OCI-LY7 (cell line): Measurements from ENCODE around the gene THRB.

Experiments used
- EZH2phosphoT487 ChIP-seq: fragments of 200-600 bp; sonication (generic); IDR thresholded peaks from 2 replicates; pipeline ENCODE4 v1.6.1; 2018; ENCODE audit warnings: low read depth, borderline replicate concordance, mild to moderate bottlenecking, mixed run types, antibody characterized with exemption, low read length, moderate library complexity, mixed read lengths
- TF ChIP-seq, protein P1 (sequence below): fragments of 200-600 bp; sonication (generic); conservative IDR thresholded peaks from 2 replicates; pipeline ENCODE4 v1.5.1; 2014; ENCODE audit warnings: mild to moderate bottlenecking, antibody characterized with exemption, low read length, moderate library complexity, mixed read lengths

DNA sequence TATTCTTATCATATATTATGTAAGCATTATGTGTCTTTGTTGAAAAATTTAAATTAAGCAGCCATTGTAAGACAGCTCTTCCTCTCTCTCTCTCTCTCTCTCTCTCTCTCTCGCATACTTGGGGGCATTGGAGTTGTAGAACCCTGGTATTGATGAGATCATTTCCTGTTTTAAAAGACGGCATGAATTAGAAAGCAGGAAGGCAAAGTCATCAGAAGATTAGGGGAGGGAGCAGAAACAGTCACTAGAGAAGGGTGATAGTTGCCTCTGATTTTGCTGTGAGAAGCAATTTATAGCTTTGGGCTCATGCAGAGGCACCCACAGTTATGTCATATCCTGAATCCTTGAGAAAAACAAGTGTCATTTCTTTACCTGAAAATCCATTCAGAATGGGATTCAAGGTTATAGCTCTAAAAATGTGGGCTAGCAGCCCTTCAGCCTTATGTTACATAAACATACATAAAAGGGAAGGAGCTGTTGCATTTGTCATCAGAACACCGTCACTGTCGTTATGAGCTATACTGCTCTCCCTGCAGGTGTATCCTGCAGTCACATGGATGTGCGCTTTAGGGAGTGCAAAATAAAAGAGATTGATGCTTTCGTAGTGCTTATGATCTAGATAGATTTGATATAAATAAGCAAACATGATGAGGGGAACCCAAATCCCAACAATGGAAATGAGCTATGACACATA lies 335.7 kb downstream of the THRB start:
- TF ChIP-seq, protein P1, sequence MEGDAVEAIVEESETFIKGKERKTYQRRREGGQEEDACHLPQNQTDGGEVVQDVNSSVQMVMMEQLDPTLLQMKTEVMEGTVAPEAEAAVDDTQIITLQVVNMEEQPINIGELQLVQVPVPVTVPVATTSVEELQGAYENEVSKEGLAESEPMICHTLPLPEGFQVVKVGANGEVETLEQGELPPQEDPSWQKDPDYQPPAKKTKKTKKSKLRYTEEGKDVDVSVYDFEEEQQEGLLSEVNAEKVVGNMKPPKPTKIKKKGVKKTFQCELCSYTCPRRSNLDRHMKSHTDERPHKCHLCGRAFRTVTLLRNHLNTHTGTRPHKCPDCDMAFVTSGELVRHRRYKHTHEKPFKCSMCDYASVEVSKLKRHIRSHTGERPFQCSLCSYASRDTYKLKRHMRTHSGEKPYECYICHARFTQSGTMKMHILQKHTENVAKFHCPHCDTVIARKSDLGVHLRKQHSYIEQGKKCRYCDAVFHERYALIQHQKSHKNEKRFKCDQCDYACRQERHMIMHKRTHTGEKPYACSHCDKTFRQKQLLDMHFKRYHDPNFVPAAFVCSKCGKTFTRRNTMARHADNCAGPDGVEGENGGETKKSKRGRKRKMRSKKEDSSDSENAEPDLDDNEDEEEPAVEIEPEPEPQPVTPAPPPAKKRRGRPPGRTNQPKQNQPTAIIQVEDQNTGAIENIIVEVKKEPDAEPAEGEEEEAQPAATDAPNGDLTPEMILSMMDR = no peak
- TF ChIP-seq EZH2phosphoT487 = no peak
